Measurements from ENCODE around the gene RAB6A.
A peak's percentile ranks its signal among the peaks of the same experiment; 100 is the strongest.

RAB6A gene

DNA sequence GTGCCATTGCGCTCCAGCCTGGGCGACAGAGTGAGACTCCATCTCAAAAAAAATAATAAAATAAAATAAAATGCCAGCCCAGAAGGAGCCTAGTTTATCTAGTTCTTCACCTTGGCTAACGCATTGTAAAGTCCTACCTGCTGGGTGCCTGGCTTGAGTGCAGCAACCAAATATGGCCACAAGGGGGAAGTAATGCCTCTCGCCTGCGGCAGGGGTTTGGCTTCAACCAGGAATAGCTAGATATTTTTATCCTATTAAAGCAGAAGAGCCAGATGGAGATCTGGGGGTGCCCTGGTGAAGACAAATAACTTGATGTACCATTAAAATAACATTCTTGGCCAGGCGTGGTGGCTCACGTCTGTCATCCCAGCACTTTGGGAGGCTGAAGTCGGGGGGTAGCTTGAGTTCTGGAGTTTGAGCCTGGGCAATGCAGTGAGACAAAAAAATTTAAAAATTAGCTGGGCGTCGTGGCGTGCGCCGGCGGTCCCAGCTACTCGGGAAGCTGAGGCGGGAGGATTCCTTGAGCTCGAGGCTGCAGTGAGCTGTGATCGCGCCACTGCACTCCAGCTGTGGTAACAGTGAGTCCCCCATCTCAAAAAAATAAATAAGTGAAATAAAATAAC is 135.1 kb downstream of the RAB6A start:
- TF ChIP-seq, protein P1, sequence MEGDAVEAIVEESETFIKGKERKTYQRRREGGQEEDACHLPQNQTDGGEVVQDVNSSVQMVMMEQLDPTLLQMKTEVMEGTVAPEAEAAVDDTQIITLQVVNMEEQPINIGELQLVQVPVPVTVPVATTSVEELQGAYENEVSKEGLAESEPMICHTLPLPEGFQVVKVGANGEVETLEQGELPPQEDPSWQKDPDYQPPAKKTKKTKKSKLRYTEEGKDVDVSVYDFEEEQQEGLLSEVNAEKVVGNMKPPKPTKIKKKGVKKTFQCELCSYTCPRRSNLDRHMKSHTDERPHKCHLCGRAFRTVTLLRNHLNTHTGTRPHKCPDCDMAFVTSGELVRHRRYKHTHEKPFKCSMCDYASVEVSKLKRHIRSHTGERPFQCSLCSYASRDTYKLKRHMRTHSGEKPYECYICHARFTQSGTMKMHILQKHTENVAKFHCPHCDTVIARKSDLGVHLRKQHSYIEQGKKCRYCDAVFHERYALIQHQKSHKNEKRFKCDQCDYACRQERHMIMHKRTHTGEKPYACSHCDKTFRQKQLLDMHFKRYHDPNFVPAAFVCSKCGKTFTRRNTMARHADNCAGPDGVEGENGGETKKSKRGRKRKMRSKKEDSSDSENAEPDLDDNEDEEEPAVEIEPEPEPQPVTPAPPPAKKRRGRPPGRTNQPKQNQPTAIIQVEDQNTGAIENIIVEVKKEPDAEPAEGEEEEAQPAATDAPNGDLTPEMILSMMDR (IDR thresholded peaks at IDR 0.05; ENCODE audit: unreplicated experiment in 3 of 3): peak; percentile 89 to 94 (median 91)
- Mint-ChIP-seq H3K27ac (no peak overlapping the region), H3K36me3 (ENCODE audit: low read depth) (no peaks in the 10 kb centered on the region), H3K4me3 (peak overlapping the region in 1 of 3 experiments; percentile 16), H3K9me3 (no peaks in the 10 kb centered on the region), H3K27me3 (ENCODE audit: low read depth) (peaks cover 4% of the 10 kb centered on the region), H3K4me1 (peaks cover 19% of the 10 kb centered on the region)
